OCI-LY7 (cell line): ENCODE measurements around the gene PTP4A1. TPM values are rescaled to one million over a fixed set of nuclear protein-coding genes. Genes with fewer than 3 reads are reported as not detected.
A peak's percentile ranks its signal among the peaks of the same experiment; 100 is the strongest.

Source experiments
- BruUV-seq: library from RNA; stranded (reverse); fragments of 400-500 nt; replicated peaks from 2 replicates; lab custom pipeline; 2021; lab: Mats Ljungman, UMichigan
- CTCF ChIA-PET: fragments of 300-600 bp; sonication (Branson Sonifier 250); formaldehyde crosslinking; loops from one replicate; lab custom pipeline; 2022; ENCODE audit warnings: antibody characterized with exemption; ENCODE audit not compliant: unreplicated experiment; lab: Charles Lee
- POLR2A ChIA-PET: fragments of 300-600 bp; sonication (Branson Sonifier 250); formaldehyde crosslinking; loops from one replicate; lab custom pipeline; 2022; ENCODE audit warnings: antibody characterized with exemption; lab: Charles Lee
- DNase-seq: peaks from one replicate; pipeline ENCODE4 v3.0.0-alpha.2; 2015; ENCODE audit warnings: low spot score
- H2AFZ ChIP-seq: fragments of 200-600 bp; sonication (generic), shearing (Covaris generic); 2 replicates; pipeline ENCODE4 v1.6.1; 2014; ENCODE audit warnings: mild to moderate bottlenecking, antibody characterized with exemption, low read length, moderate library complexity
- H3K27ac ChIP-seq: fragments of 200-600 bp; sonication (generic); 2 replicates; pipeline ENCODE4 v1.5.1; 2014; ENCODE audit warnings: mixed run types, low read depth, mild to moderate bottlenecking, moderate library complexity, low read length, inconsistent platforms; ENCODE audit not compliant: poor library complexity, severe bottlenecking
- H3K36me3 ChIP-seq: fragments of 200-600 bp; sonication (generic); 2 replicates; pipeline ENCODE4 v1.6.1; 2014; ENCODE audit warnings: mild to moderate bottlenecking, antibody characterized with exemption, low read length, moderate library complexity, mixed read lengths; ENCODE audit not compliant: insufficient read depth
- H3K4me1 ChIP-seq: fragments of 200-600 bp; sonication (generic); 2 replicates; pipeline ENCODE4 v1.5.1; 2014; ENCODE audit warnings: mild to moderate bottlenecking, low read length; ENCODE audit not compliant: insufficient read depth, poor library complexity, severe bottlenecking
- H3K4me2 ChIP-seq: fragments of 200-600 bp; sonication (generic); 2 replicates; pipeline ENCODE4 v1.6.1; 2014; ENCODE audit warnings: mild to moderate bottlenecking, low read length
- H3K4me3 ChIP-seq: fragments of 200-600 bp; sonication (generic); 2 replicates; pipeline ENCODE4 v1.5.1; 2014; ENCODE audit warnings: mild to moderate bottlenecking, low read depth, low read length; ENCODE audit not compliant: poor library complexity, severe bottlenecking
- H3K79me2 ChIP-seq: fragments of 200-600 bp; sonication (generic); 2 replicates; pipeline ENCODE4 v1.6.1; 2016; ENCODE audit warnings: low read depth, mild to moderate bottlenecking, low read length, moderate library complexity, mixed read lengths; ENCODE audit not compliant: insufficient read depth
- H3K9me2 ChIP-seq: fragments of 200-600 bp; sonication (generic); 2 replicates; pipeline ENCODE4 v1.6.1; 2016; ENCODE audit warnings: mild to moderate bottlenecking, low read length, mixed read lengths; ENCODE audit not compliant: insufficient read depth
- H3K9me3 ChIP-seq: fragments of 200-600 bp; sonication (generic); 2 replicates; pipeline ENCODE4 v1.6.1; 2014; ENCODE audit warnings: mild to moderate bottlenecking, mixed run types, low read length, mixed read lengths
- H4K20me1 ChIP-seq: fragments of 200-600 bp; sonication (generic); 2 replicates; pipeline ENCODE4 v1.6.1; 2014; ENCODE audit warnings: mild to moderate bottlenecking, antibody characterized with exemption, low read length, moderate library complexity, mixed read lengths; ENCODE audit not compliant: insufficient read depth
- EZH2phosphoT487 ChIP-seq: fragments of 200-600 bp; sonication (generic); IDR thresholded peaks from 2 replicates; pipeline ENCODE4 v1.6.1; 2018; ENCODE audit warnings: low read depth, borderline replicate concordance, mild to moderate bottlenecking, mixed run types, antibody characterized with exemption, low read length, moderate library complexity, mixed read lengths
- intact Hi-C: fragments of 100-400 bp; cut with micrococcal nuclease; formaldehyde crosslinking; loops from one replicate; pipeline ENCODE4 v1.10.0; 2022; ENCODE audit not compliant: unreplicated experiment
- total RNA-seq, 2 experiments: library from RNA; depleted of rRNA in 1 of 2; stranded (reverse); fragments of >200 nt in 1 of 2; shearing (Covaris generic) in 1 of 2; gene quantifications; 2 replicates each; pipeline ENCODE4 v1.2.3, GENCODE V29; 2014 to 2022
- TF ChIP-seq, protein P1 (sequence below): fragments of 200-600 bp; sonication (generic); conservative IDR thresholded peaks from 2 replicates; pipeline ENCODE4 v1.5.1; 2014; ENCODE audit warnings: mild to moderate bottlenecking, antibody characterized with exemption, low read length, moderate library complexity, mixed read lengths

Gene PTP4A1
- total RNA-seq, 2 experiments from 2014 or later = 21.2 to 76.0 TPM

GRCh38 chr6:63527658-63528514 is 44.4 kb upstream of the PTP4A1 start:
- no peak overlapping the region for H3K4me3 ChIP-seq
- no peak overlapping the region for H3K27ac ChIP-seq
- H3K9me3 ChIP-seq = no peaks in the 10 kb centered on the region
- no TSS peak for BruUV-seq
- no peaks in the 10 kb centered on the region for H3K36me3 ChIP-seq
- DNase-seq = no peak
- peaks cover 19% of the 10 kb centered on the region for H3K4me1 ChIP-seq
- no peak overlapping the region for H3K4me2 ChIP-seq
- TF ChIP-seq, protein P1, sequence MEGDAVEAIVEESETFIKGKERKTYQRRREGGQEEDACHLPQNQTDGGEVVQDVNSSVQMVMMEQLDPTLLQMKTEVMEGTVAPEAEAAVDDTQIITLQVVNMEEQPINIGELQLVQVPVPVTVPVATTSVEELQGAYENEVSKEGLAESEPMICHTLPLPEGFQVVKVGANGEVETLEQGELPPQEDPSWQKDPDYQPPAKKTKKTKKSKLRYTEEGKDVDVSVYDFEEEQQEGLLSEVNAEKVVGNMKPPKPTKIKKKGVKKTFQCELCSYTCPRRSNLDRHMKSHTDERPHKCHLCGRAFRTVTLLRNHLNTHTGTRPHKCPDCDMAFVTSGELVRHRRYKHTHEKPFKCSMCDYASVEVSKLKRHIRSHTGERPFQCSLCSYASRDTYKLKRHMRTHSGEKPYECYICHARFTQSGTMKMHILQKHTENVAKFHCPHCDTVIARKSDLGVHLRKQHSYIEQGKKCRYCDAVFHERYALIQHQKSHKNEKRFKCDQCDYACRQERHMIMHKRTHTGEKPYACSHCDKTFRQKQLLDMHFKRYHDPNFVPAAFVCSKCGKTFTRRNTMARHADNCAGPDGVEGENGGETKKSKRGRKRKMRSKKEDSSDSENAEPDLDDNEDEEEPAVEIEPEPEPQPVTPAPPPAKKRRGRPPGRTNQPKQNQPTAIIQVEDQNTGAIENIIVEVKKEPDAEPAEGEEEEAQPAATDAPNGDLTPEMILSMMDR = no peak
- no peak for TF ChIP-seq EZH2phosphoT487
- ChIA-PET CTCF (interaction anchor here (1.0 kb wide), 1 partner anchor 9 kb away, joined by 3 read pairs; no protein-coding TSS in a partner anchor), POLR2A (interaction anchor here (0.7 to 1.0 kb wide), 2 partner anchors 113 to 198 kb away, joined by 3 read pairs; no protein-coding TSS in a partner anchor)
- no peaks in the 10 kb centered on the region for H3K9me2 ChIP-seq
- peak overlapping the region; percentile 30; the same call in 1 of the 2 replicates for H2AFZ ChIP-seq
- intact Hi-C loops = no loop called here
- H3K79me2 ChIP-seq = no peaks in the 10 kb centered on the region
- no peaks in the 10 kb centered on the region for H4K20me1 ChIP-seq

- intact Hi-C loops = no loop called here
- POLR2A ChIA-PET = interaction anchor here (0.6 to 2.0 kb wide), 3 partner anchors 11 to 185 kb away, joined by 3 to 10 read pairs (median 4); no protein-coding TSS in a partner anchor
- TF ChIP-seq EZH2phosphoT487 = no peak
- TF ChIP-seq, protein P1 = no peak
- CTCF ChIA-PET = no interaction called here
- Histone ChIP-seq H4K20me1 (no peaks in the 10 kb centered on the region), H3K36me3 (no peaks in the 10 kb centered on the region), H3K4me2 (no peak overlapping the region), H3K4me1 (peaks cover 19% of the 10 kb centered on the region), H3K79me2 (no peaks in the 10 kb centered on the region), H3K9me3 (no peaks in the 10 kb centered on the region), H3K4me3 (no peak overlapping the region), H3K27ac (no peak overlapping the region), H2AFZ (peak overlapping the region; percentile 39; the same call in 1 of the 2 replicates), H3K9me2 (no peaks in the 10 kb centered on the region)
- no peak for DNase-seq
- no TSS peak for BruUV-seq
Measured at GRCh38 chr6:63529498-63529897, 42.8 kb upstream of the PTP4A1 start.
